SK-N-MC (cell line): ENCODE measurements around the gene CSTPP1.

Experiments
- DNase-seq: peaks from one replicate; pipeline ENCODE4 v3.0.0-alpha.2; 2011; ENCODE audit warnings: low read depth, low spot score
- H3K27ac ChIP-seq: fragments of 200-600 bp; sonication (generic); 2 replicates; pipeline ENCODE4 v1.5.1; 2016; ENCODE audit warnings: mixed run types
- H3K36me3 ChIP-seq: fragments of 200-600 bp; sonication (generic); 2 replicates; pipeline ENCODE4 v1.6.1; 2017; ENCODE audit warnings: antibody characterized with exemption, low read length, mixed read lengths; ENCODE audit not compliant: insufficient read depth
- H3K4me3 ChIP-seq: fragments of 200-600 bp; sonication (generic); 2 replicates; pipeline ENCODE4 v1.5.1; 2016
- H3K9ac ChIP-seq: fragments of 200-600 bp; sonication (generic); 2 replicates; pipeline ENCODE4 v1.8.0; 2017; ENCODE audit warnings: mixed run types, mixed read lengths; ENCODE audit not compliant: insufficient read length
- H3K9me3 ChIP-seq: fragments of 200-600 bp; sonication (generic); 2 replicates; pipeline ENCODE4 v1.6.1; 2017; ENCODE audit warnings: low read depth, mild to moderate bottlenecking, antibody characterized with exemption, low read length, moderate library complexity, mixed read lengths
- EZH2 ChIP-seq: fragments of 200-600 bp; sonication (generic); IDR thresholded peaks from one replicate; pipeline ENCODE4 v1.6.1; 2017; ENCODE audit warnings: antibody characterized with exemption
- FOXP2 ChIP-seq: optimal IDR thresholded peaks from 2 replicates; pipeline ENCODE3; 2011; ENCODE audit warnings: mild to moderate bottlenecking, moderate library complexity; ENCODE audit not compliant: insufficient read depth; ENCODE audit errors: extremely low read length, control extremely low read depth
- POLR2AphosphoS5 ChIP-seq: IDR thresholded peaks from 2 replicates; pipeline ENCODE4 v1.6.1; 2012; ENCODE audit warnings: mild to moderate bottlenecking, low read depth, low read length, borderline replicate concordance

Gene CSTPP1

GRCh38 chr11:46894961-46895360 lies 41.6 kb upstream of the CSTPP1 start:
- no peak overlapping the region for H3K4me3 ChIP-seq
- no peaks in the 10 kb centered on the region for H3K9me3 ChIP-seq
- TF ChIP-seq EZH2 (no peak), FOXP2 (no peak), POLR2AphosphoS5 (no peak)
- H3K27ac ChIP-seq: no peak overlapping the region
- H3K36me3 ChIP-seq: peaks cover 8% of the 10 kb centered on the region; the same call in 1 of the 2 replicates
- DNase-seq: no peak
- H3K9ac ChIP-seq: no peak overlapping the region

DNA sequence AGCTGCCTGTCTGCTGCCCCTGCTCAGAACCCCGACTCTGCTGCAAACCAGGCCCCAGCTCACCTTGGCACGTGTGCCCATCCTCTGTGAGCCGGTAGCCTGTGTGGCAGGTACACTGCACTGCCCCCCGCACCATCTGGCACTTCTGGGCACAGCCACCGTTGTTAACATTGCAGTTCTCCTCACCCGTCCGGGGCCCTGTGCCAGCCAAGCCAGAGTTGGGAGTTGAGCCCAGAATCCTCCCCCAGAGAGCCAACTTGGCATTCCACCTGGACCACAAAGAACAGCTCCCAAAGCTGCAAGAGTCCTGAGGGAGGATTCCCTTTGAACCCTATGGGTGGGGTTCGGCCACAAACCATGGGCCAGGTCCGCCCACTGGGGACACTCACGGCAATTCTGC lies 40.7 kb upstream of the CSTPP1 start:
- Histone ChIP-seq H3K4me3 (no peak overlapping the region), H3K36me3 (peaks cover 8% of the 10 kb centered on the region; the same call in 1 of the 2 replicates), H3K27ac (no peak overlapping the region), H3K9me3 (no peaks in the 10 kb centered on the region), H3K9ac (no peak overlapping the region)
- no peak for DNase-seq
- no peak for TF ChIP-seq FOXP2
- no peak for TF ChIP-seq EZH2
- TF ChIP-seq POLR2AphosphoS5: no peak

DNA sequence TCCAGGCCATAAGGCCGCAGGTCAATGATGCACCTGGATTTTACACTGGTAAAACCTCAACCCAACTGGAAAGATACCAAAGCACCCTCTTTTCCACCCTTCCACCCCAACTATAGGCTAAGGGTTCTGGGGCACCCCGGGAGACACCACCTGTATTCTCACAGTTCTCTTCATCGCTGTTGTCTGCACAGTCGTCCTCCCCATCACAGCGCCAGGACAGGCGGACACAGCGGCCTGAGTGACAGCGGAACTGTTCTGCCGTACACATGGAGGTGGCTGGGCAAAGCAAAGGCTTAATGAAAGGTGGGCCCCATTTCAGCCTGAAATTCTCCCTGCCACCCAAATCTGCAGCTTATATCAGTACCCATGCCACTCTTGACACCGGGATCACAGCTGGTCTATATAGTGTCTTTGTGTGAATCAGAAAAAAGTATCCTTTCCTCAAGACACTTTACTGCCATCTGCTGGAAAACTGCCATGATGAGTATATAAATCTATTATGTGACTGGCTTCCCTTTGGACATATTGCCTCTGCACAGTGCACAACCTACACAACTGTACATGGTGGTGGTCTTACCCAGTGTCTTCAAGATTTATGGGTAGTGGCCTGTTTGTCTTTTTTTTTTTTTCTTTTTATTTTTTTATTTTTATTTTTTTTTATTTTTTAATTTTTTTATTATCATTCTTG lies 39.7 kb upstream of the CSTPP1 start:
- Histone ChIP-seq H3K9me3 (no peaks in the 10 kb centered on the region), H3K4me3 (no peak overlapping the region), H3K9ac (no peak overlapping the region), H3K36me3 (peaks cover 8% of the 10 kb centered on the region; the same call in 1 of the 2 replicates), H3K27ac (no peak overlapping the region)
- DNase-seq: no peak
- no peak for TF ChIP-seq POLR2AphosphoS5
- TF ChIP-seq EZH2: no peak
- TF ChIP-seq FOXP2: no peak

- Histone ChIP-seq H3K9ac (no peak overlapping the region), H3K9me3 (no peaks in the 10 kb centered on the region), H3K4me3 (no peak overlapping the region), H3K27ac (no peak overlapping the region), H3K36me3 (peaks cover 8% of the 10 kb centered on the region; the same call in 1 of the 2 replicates)
- TF ChIP-seq EZH2 (no peak), POLR2AphosphoS5 (no peak), FOXP2 (no peak)
- DNase-seq: no peak
Measured at GRCh38 chr11:46898396-46899095, 38.0 kb upstream of the CSTPP1 start.

GRCh38 chr11:46899501-46900025 lies 37.0 kb upstream of the CSTPP1 start:
- no peak overlapping the region for H3K9ac ChIP-seq
- no peak overlapping the region for H3K4me3 ChIP-seq
- peaks cover 4% of the 10 kb centered on the region; the same call in 1 of the 2 replicates for H3K36me3 ChIP-seq
- no peak for DNase-seq
- TF ChIP-seq EZH2: no peak
- no peak for TF ChIP-seq FOXP2
- no peak for TF ChIP-seq POLR2AphosphoS5
- H3K9me3 ChIP-seq: no peaks in the 10 kb centered on the region
- no peak overlapping the region for H3K27ac ChIP-seq

DNA sequence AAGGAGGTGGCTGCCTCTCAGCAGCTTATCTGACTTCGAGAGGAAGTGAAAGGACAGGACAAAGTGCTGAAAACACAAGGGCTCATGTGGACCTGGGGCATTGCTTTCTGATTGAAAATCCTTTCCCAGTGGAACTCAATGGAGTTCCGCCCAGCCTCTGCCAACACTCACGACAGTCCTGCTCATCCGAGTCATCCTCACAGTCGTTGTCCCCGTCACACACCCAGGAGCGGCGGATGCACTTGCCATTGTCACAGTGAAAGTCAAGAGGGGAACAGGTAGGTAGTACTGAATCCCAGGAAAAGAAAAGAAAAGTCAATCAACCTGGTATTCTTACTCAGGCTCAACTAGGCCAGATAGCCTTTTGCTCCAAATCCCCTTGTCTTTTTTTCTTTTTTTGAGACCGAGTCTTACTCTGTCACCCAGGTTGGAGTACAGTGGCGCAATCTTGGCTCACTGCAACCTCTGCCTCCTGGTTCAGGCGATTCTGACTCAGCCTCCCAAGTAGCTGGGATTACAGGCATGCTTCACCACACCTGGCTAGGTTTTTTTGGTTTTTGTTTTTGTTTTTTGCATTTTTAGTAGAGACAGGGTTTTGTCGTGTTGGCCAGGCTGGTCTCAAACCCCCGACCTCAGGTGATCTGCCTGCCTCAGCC lies 36.3 kb upstream of the CSTPP1 start:
- Histone ChIP-seq H3K9me3 (no peaks in the 10 kb centered on the region), H3K36me3 (peaks cover 4% of the 10 kb centered on the region; the same call in 1 of the 2 replicates), H3K4me3 (no peak overlapping the region), H3K9ac (no peak overlapping the region), H3K27ac (no peak overlapping the region)
- DNase-seq: no peak
- TF ChIP-seq POLR2AphosphoS5 (no peak), EZH2 (no peak), FOXP2 (no peak)

DNA sequence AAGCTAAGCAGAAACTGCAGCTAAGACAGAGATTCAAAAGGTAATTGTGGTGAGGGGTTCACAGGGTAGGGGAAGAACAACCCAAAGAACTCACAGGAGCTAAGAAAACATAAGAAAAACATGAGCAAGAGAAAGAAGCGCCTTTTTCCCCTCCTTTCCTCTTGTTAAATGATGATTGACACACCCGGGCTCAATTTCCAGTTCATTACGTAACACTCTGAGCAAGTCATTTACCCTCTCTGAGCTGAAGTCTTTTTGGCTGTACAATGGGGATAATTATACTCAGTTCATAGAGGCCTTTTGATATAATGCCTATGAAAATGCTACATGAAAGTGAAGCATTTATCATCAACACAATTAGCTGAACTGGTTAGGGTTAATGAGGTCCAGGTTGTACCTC lies 35.4 kb upstream of the CSTPP1 start:
- TF ChIP-seq POLR2AphosphoS5 (no peak), FOXP2 (no peak), EZH2 (no peak)
- no peaks in the 10 kb centered on the region; the same call in 1 of the 2 replicates for H3K36me3 ChIP-seq
- no peak overlapping the region for H3K27ac ChIP-seq
- H3K9ac ChIP-seq: no peak overlapping the region
- H3K9me3 ChIP-seq: no peaks in the 10 kb centered on the region
- no peak for DNase-seq
- H3K4me3 ChIP-seq: no peak overlapping the region

DNA sequence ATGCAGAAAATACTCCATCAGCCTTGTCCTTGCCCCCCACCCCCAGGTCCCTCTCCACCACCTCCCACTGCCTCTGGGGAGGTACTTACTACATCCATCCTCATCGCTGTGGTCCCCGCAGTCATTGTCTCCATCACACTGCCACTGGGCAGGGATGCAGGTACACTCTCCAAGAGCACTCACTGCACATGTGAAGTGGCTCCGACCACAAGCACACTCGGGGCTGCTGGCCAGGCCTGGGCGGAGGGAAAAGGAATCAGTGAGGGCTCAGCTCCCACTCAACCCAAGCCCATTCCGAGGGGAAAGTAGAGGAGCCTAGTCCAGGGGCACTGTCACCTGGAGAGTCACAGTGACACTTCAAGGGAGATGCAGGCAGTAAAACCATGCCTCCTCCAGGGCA lies 33.9 kb upstream of the CSTPP1 start:
- no peak for TF ChIP-seq FOXP2
- TF ChIP-seq POLR2AphosphoS5: no peak
- no peak for TF ChIP-seq EZH2
- Histone ChIP-seq H3K9ac (no peak overlapping the region), H3K36me3 (no peaks in the 10 kb centered on the region; the same call in 1 of the 2 replicates), H3K9me3 (no peaks in the 10 kb centered on the region), H3K4me3 (no peak overlapping the region), H3K27ac (no peak overlapping the region)
- DNase-seq: no peak
